IMR-90 (cell line): ENCODE data around the gene SLC38A8. TPM values are rescaled to one million over a fixed set of nuclear protein-coding genes. Genes with fewer than 3 reads are reported as not detected.

Experiments used
- ATAC-seq: fragments of 200-7000 bp; cut with Tn5 transposase; 2 replicates; pipeline ENCODE4 v1.9.1; 2020; ENCODE audit warnings: low read depth, mild to moderate bottlenecking, moderate library complexity
- BruUV-seq: library from RNA; stranded (reverse); fragments of 400-500 nt; replicated peaks from 2 replicates; lab custom pipeline; 2021; lab: Mats Ljungman, UMichigan
- CTCF ChIA-PET: fragments of 300-600 bp; formaldehyde crosslinking; extraction: SDS; loops from one replicate; lab custom pipeline; 2021; ENCODE audit warnings: antibody characterized with exemption; lab: Yijun Ruan, JAX
- POLR2A ChIA-PET: fragments of 300-600 bp; sonication (Branson Sonifier 250); formaldehyde crosslinking; loops from one replicate; lab custom pipeline; 2022; ENCODE audit warnings: antibody characterized with exemption; ENCODE audit not compliant: unreplicated experiment; lab: Charles Lee
- DNase-seq: peaks from one replicate; pipeline ENCODE4 v3.0.0; 2013
- H2AFZ ChIP-seq: replicated peaks from 2 replicates; pipeline ENCODE3; 2013; ENCODE audit warnings: low read length, mild to moderate bottlenecking; ENCODE audit not compliant: poor library complexity
- H2AK5ac ChIP-seq: 2 replicates; pipeline ENCODE4 v1.6.1; 2013; ENCODE audit warnings: low read depth, low read length, inconsistent platforms
- H2AK9ac ChIP-seq: replicated peaks from 2 replicates; pipeline ENCODE3; 2013; ENCODE audit warnings: mild to moderate bottlenecking, low read depth, low read length, moderate library complexity; ENCODE audit not compliant: poor library complexity
- H2BK120ac ChIP-seq: 2 replicates; pipeline ENCODE4 v1.6.1; 2013; ENCODE audit warnings: low read depth, low read length, inconsistent platforms
- H2BK15ac ChIP-seq: 3 replicates; pipeline ENCODE4 v1.6.1; 2013; ENCODE audit warnings: low read depth, low read length, inconsistent platforms
- H2BK20ac ChIP-seq: 2 replicates; pipeline ENCODE4 v1.6.1; 2013; ENCODE audit warnings: low read depth, mild to moderate bottlenecking, inconsistent platforms, low read length, moderate library complexity
- H2BK5ac ChIP-seq: 2 replicates; pipeline ENCODE4 v1.6.1; 2013; ENCODE audit warnings: mild to moderate bottlenecking, low read depth, low read length, inconsistent platforms; ENCODE audit not compliant: poor library complexity, severe bottlenecking
- H3K14ac ChIP-seq: replicated peaks from 2 replicates; pipeline ENCODE4 v1.6.1; 2013; ENCODE audit warnings: low read depth, low read length, inconsistent platforms
- H3K18ac ChIP-seq: 2 replicates; pipeline ENCODE4 v1.6.1; 2013; ENCODE audit warnings: low read depth, low read length, control low read depth
- H3K23ac ChIP-seq: 2 replicates; pipeline ENCODE4 v1.6.1; 2013; ENCODE audit warnings: low read depth, low read length, inconsistent platforms
- H3K27ac ChIP-seq: 2 replicates; pipeline ENCODE4 v1.5.1; 2013; ENCODE audit warnings: mild to moderate bottlenecking, control low read depth, low read length; ENCODE audit not compliant: insufficient read depth
- H3K27me3 ChIP-seq: 2 replicates; pipeline ENCODE4 v1.6.1; 2013; ENCODE audit warnings: low read length; ENCODE audit not compliant: control insufficient read depth, insufficient read depth
- H3K36me3 ChIP-seq: 2 replicates; pipeline ENCODE4 v1.6.1; 2013; ENCODE audit warnings: low read length, mixed read lengths; ENCODE audit not compliant: control insufficient read depth, insufficient read depth
- H3K4ac ChIP-seq: 2 replicates; pipeline ENCODE4 v1.6.1; 2013; ENCODE audit warnings: low read depth, low read length, inconsistent platforms
- H3K4me1 ChIP-seq: 2 replicates; pipeline ENCODE4 v1.6.1; 2013; ENCODE audit warnings: low read length, mixed read lengths; ENCODE audit not compliant: control insufficient read depth, insufficient read depth
- H3K4me2 ChIP-seq: 2 replicates; pipeline ENCODE4 v1.6.1; 2013; ENCODE audit warnings: low read depth, mild to moderate bottlenecking, control low read depth, low read length, moderate library complexity
- H3K4me3 ChIP-seq: 2 replicates; pipeline ENCODE4 v1.5.1; 2013; ENCODE audit warnings: low read depth, mild to moderate bottlenecking, control low read depth, low read length, moderate library complexity; ENCODE audit not compliant: insufficient read depth
- H3K56ac ChIP-seq: 2 replicates; pipeline ENCODE4 v1.6.1; 2013; ENCODE audit warnings: low read length, inconsistent platforms; ENCODE audit not compliant: insufficient read depth; ENCODE audit errors: extremely low read depth
- H3K79me1 ChIP-seq, 2 experiments: 2 replicates each; pipeline ENCODE4 v1.6.1; 2013; ENCODE audit warnings: low read length in 2 of 2, inconsistent platforms in 1 of 2, low read depth in 1 of 2
- H3K9ac ChIP-seq: 2 replicates; pipeline ENCODE4 v1.6.1; 2013; ENCODE audit warnings: low read depth, low read length, control low read depth
- H3K9me1 ChIP-seq: 2 replicates; pipeline ENCODE4 v1.6.1; 2013; ENCODE audit warnings: low read length, inconsistent platforms; ENCODE audit not compliant: insufficient read depth
- H3K9me3 ChIP-seq: 2 replicates; pipeline ENCODE4 v1.6.1; 2013; ENCODE audit warnings: low read length; ENCODE audit not compliant: control insufficient read depth, insufficient read depth
- H4K20me1 ChIP-seq: 2 replicates; pipeline ENCODE4 v1.6.1; 2013; ENCODE audit warnings: low read length, inconsistent platforms; ENCODE audit not compliant: insufficient read depth
- H4K5ac ChIP-seq: 2 replicates; pipeline ENCODE4 v1.6.1; 2013; ENCODE audit warnings: mild to moderate bottlenecking, low read depth, low read length, control low read depth
- H4K8ac ChIP-seq, 2 experiments: 2 replicates each; pipeline ENCODE4 v1.6.1; 2013; ENCODE audit warnings: low read depth in 2 of 2, low read length in 2 of 2, control low read depth in 1 of 2, inconsistent platforms in 1 of 2
- H4K91ac ChIP-seq: 2 replicates; pipeline ENCODE4 v1.6.1; 2013; ENCODE audit warnings: low read depth, low read length, inconsistent platforms; ENCODE audit not compliant: insufficient read depth
- MAFK ChIP-seq: IDR thresholded peaks from 2 replicates; pipeline ENCODE4 v1.6.1; 2012; ENCODE audit warnings: low read depth, low read length, improper control_type of control experiment
- RAD21 ChIP-seq: IDR thresholded peaks from 2 replicates; pipeline ENCODE4 v1.6.1; 2012; ENCODE audit warnings: low read length, improper control_type of control experiment
- RFX5 ChIP-seq: IDR thresholded peaks from 2 replicates; pipeline ENCODE4 v1.8.0; 2012; ENCODE audit warnings: low read depth, mild to moderate bottlenecking, low read length, moderate library complexity
- SMC3 ChIP-seq: fragments of 150-350 bp; IDR thresholded peaks from 2 replicates; pipeline ENCODE4 v1.6.1; 2016; ENCODE audit warnings: low read depth, mild to moderate bottlenecking, antibody characterized with exemption, low read length, moderate library complexity
- WGBS, 2 experiments: methylation state at CpG; one replicate each; pipeline versions ENCODE4 v1.1.5 to v1.1.7; 2013; ENCODE audit warnings: missing lambda C conversion rate in 2 of 2; ENCODE audit not compliant: insufficient read length in 1 of 2; ENCODE audit errors: extremely low coverage in 2 of 2; 5-methylcytosine and 5-hydroxymethylcytosine counted together
- dilution Hi-C: fragments of 300-500 bp; cut with HindIII; formaldehyde crosslinking; loops from one replicate; pipeline ENCODE4 v1.14.3; 2018; ENCODE audit warnings: low sequenced_read_pairs; ENCODE audit not compliant: unreplicated experiment
- in situ Hi-C: fragments of 300-500 bp; cut with MboI; formaldehyde crosslinking; loops from 3 replicates; pipeline ENCODE4 v1.14.3; 2019; ENCODE audit warnings: low sequenced_read_pairs, inconsistent platforms, mixed read lengths
- intact Hi-C: fragments of 100-400 bp; cut with micrococcal nuclease; formaldehyde crosslinking; loops from 2 replicates; pipeline ENCODE4 v1.10.0; 2022
- polyA plus RNA-seq, 3 experiments: library from polyadenylated mRNA; depleted of rRNA; stranded (reverse); fragments of >200 nt; gene quantifications; 2 replicates each; pipeline ENCODE4 v1.2.3, GENCODE V29; 2012; ENCODE audit warnings: low replicate concordance in 1 of 3
- total RNA-seq: library from RNA; depleted of rRNA; stranded (reverse); fragments of >200 nt; gene quantifications from 2 replicates; pipeline ENCODE4 v1.2.3, GENCODE V29; 2012

Gene SLC38A8
- total and polyA plus RNA-seq, 2 of the 4 experiments (the other 2 are of a cell fraction): not detected

GRCh38 chr16:84055801-84056634, 13.4 kb upstream of the SLC38A8 start:
- Histone ChIP-seq H3K9me1 (no peaks in the 10 kb centered on the region), H2AK9ac (no peak overlapping the region), H2AFZ (no peak overlapping the region), H3K27ac (no peak overlapping the region), H3K4me2 (no peak overlapping the region), H2BK5ac (no peak overlapping the region), H2BK15ac (no peak overlapping the region), H2BK120ac (no peak overlapping the region), H3K79me1 (no peaks in the 10 kb centered on the region; a peak in 1 of 4 replicates), H3K18ac (no peak overlapping the region), H3K4ac (no peak overlapping the region), H3K9ac (no peak overlapping the region), H3K23ac (no peak overlapping the region), H4K8ac (no peak overlapping the region), H3K36me3 (peaks cover 60% of the 10 kb centered on the region), H3K14ac (no peak overlapping the region), H3K4me3 (no peak overlapping the region), H4K91ac (no peak overlapping the region), H3K9me3 (no peaks in the 10 kb centered on the region), H2BK20ac (no peak overlapping the region), H4K5ac (no peak overlapping the region), H3K27me3 (no peaks in the 10 kb centered on the region), H4K20me1 (no peaks in the 10 kb centered on the region), H3K4me1 (no peaks in the 10 kb centered on the region), H3K56ac (no peak overlapping the region), H2AK5ac (no peak overlapping the region)
- intact Hi-C loops: no loop called here
- ChIA-PET POLR2A (no interaction called here), CTCF (no interaction called here)
- DNase-seq (no peak), ATAC-seq (no peak)
- in situ Hi-C loops: no loop called here
- 87% methylated on average over 14 of the region's 19 CpGs; no CpG with 5 or more reads in 1 of the 2 experiments for WGBS, 2 experiments
- BruUV-seq: no TSS peak
- dilution Hi-C loops: no loop called here
- TF ChIP-seq RAD21 (no peak), RFX5 (no peak), MAFK (no peak), SMC3 (no peak)
